Measurements from ENCODE around the gene CDH8. TPM values are rescaled to one million over a fixed set of nuclear protein-coding genes. Genes with fewer than 3 reads are reported as not detected.

The CDH8 gene
- total RNA-seq, 1 experiment from 2014 or later, result 11.1 TPM

GRCh38 chr16:61681124-61681523 is 355.1 kb downstream of the CDH8 start:
- no peak overlapping the region for H3K27ac Mint-ChIP-seq
- no peak overlapping the region for H3K4me3 Mint-ChIP-seq
- ChIA-PET POLR2A (no interaction called here), CTCF (no interaction called here)
- TF ChIP-seq ZNF121 (CRISPR knock-in tag; IDR thresholded peaks at IDR 0.05) (no peak), ZBTB43 (CRISPR knock-in tag; IDR thresholded peaks at IDR 0.05) (no peak), CREM (CRISPR knock-in tag; IDR thresholded peaks at IDR 0.05) (no peak), ZNF138 (CRISPR knock-in tag; conservative IDR thresholded peaks at IDR 0.05) (no peak), MYBL2 (CRISPR knock-in tag; IDR thresholded peaks at IDR 0.05) (no peak), GTF2I (CRISPR knock-in tag; conservative IDR thresholded peaks at IDR 0.05) (no peak), MLX (CRISPR knock-in tag; IDR thresholded peaks at IDR 0.05) (no peak), ZNF423 (CRISPR knock-in tag; IDR thresholded peaks at IDR 0.05) (no peak), TEAD1 (CRISPR knock-in tag; IDR thresholded peaks at IDR 0.05) (no peak), EMX1 (CRISPR knock-in tag; IDR thresholded peaks at IDR 0.05) (no peak), ERG (CRISPR knock-in tag; IDR thresholded peaks at IDR 0.05) (no peak), ZNF232 (CRISPR knock-in tag; IDR thresholded peaks at IDR 0.05) (no peak), ZNF317 (CRISPR knock-in tag; IDR thresholded peaks at IDR 0.05; ENCODE audit: borderline replicate concordance, low read depth) (no peak)
- TF ChIP-seq, protein P1, sequence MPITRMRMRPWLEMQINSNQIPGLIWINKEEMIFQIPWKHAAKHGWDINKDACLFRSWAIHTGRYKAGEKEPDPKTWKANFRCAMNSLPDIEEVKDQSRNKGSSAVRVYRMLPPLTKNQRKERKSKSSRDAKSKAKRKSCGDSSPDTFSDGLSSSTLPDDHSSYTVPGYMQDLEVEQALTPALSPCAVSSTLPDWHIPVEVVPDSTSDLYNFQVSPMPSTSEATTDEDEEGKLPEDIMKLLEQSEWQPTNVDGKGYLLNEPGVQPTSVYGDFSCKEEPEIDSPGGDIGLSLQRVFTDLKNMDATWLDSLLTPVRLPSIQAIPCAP (CRISPR knock-in tag; IDR thresholded peaks at IDR 0.05), result no peak
- TF ChIP-seq, protein P2, sequence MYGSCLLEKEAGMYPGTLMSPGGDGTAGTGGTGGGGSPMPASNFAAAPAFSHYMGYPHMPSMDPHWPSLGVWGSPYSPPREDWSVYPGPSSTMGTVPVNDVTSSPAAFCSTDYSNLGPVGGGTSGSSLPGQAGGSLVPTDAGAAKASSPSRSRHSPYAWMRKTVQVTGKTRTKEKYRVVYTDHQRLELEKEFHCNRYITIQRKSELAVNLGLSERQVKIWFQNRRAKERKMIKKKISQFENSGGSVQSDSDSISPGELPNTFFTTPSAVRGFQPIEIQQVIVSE (CRISPR knock-in tag; IDR thresholded peaks at IDR 0.05; ENCODE audit: borderline replicate concordance), result no peak
- DNase-seq (ENCODE audit: low spot score), result no peak
- peaks cover 30% of the 10 kb centered on the region for H3K4me1 Mint-ChIP-seq
- H3K27me3 Mint-ChIP-seq (ENCODE audit: low read depth), result no peaks in the 10 kb centered on the region
- ATAC-seq, result no peak
- H3K36me3 Mint-ChIP-seq, result peaks cover 3% of the 10 kb centered on the region
- peaks cover 7% of the 10 kb centered on the region for H3K9me3 Mint-ChIP-seq

GRCh38 chr16:61678182-61678581 is 358.1 kb downstream of the CDH8 start:
- DNase-seq (ENCODE audit: low spot score), result no peak
- ATAC-seq, result peak; percentile 32
- CTCF ChIA-PET, result no interaction called here
- no peak overlapping the region for H3K4me3 Mint-ChIP-seq
- no peaks in the 10 kb centered on the region; the same call in 1 of the 2 replicates for H3K27me3 Mint-ChIP-seq (ENCODE audit: low read depth)
- H3K4me1 Mint-ChIP-seq, result peaks cover 24% of the 10 kb centered on the region
- peaks cover 9% of the 10 kb centered on the region for H3K36me3 Mint-ChIP-seq
- peaks cover 15% of the 10 kb centered on the region for H3K9me3 Mint-ChIP-seq
- POLR2A ChIA-PET, result no interaction called here
- H3K27ac Mint-ChIP-seq, result peak overlapping the region; percentile 12
- TF ChIP-seq, protein P3, sequence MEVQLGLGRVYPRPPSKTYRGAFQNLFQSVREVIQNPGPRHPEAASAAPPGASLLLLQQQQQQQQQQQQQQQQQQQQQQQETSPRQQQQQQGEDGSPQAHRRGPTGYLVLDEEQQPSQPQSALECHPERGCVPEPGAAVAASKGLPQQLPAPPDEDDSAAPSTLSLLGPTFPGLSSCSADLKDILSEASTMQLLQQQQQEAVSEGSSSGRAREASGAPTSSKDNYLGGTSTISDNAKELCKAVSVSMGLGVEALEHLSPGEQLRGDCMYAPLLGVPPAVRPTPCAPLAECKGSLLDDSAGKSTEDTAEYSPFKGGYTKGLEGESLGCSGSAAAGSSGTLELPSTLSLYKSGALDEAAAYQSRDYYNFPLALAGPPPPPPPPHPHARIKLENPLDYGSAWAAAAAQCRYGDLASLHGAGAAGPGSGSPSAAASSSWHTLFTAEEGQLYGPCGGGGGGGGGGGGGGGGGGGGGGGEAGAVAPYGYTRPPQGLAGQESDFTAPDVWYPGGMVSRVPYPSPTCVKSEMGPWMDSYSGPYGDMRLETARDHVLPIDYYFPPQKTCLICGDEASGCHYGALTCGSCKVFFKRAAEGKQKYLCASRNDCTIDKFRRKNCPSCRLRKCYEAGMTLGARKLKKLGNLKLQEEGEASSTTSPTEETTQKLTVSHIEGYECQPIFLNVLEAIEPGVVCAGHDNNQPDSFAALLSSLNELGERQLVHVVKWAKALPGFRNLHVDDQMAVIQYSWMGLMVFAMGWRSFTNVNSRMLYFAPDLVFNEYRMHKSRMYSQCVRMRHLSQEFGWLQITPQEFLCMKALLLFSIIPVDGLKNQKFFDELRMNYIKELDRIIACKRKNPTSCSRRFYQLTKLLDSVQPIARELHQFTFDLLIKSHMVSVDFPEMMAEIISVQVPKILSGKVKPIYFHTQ (CRISPR knock-in tag; IDR thresholded peaks at IDR 0.05), result no peak
- no peak for TF ChIP-seq E2F4 (CRISPR knock-in tag; IDR thresholded peaks at IDR 0.05; ENCODE audit: borderline replicate concordance, low read depth)
- TF ChIP-seq STAT6 (CRISPR knock-in tag; conservative IDR thresholded peaks at IDR 0.05; ENCODE audit: low read depth), result no peak
- TF ChIP-seq, protein P4, sequence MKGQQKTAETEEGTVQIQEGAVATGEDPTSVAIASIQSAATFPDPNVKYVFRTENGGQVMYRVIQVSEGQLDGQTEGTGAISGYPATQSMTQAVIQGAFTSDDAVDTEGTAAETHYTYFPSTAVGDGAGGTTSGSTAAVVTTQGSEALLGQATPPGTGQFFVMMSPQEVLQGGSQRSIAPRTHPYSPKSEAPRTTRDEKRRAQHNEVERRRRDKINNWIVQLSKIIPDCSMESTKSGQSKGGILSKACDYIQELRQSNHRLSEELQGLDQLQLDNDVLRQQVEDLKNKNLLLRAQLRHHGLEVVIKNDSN (CRISPR knock-in tag; IDR thresholded peaks at IDR 0.05), result no peak
- TF ChIP-seq, protein P5, sequence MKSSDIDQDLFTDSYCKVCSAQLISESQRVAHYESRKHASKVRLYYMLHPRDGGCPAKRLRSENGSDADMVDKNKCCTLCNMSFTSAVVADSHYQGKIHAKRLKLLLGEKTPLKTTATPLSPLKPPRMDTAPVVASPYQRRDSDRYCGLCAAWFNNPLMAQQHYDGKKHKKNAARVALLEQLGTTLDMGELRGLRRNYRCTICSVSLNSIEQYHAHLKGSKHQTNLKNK (CRISPR knock-in tag; IDR thresholded peaks at IDR 0.05), result no peak
- TF ChIP-seq ZNF121 (CRISPR knock-in tag; IDR thresholded peaks at IDR 0.05), result no peak
- no peak for TF ChIP-seq KAT7 (CRISPR knock-in tag; IDR thresholded peaks at IDR 0.05; ENCODE audit: borderline replicate concordance)
- TF ChIP-seq MXD4 (CRISPR knock-in tag; IDR thresholded peaks at IDR 0.05; ENCODE audit: borderline replicate concordance), result no peak
- no peak for TF ChIP-seq ZNF416 (CRISPR knock-in tag; IDR thresholded peaks at IDR 0.05)
